Testis (tissue), 2 donors: Measurements from ENCODE around the gene HOXA10.

Experiments used
- POLR2A ChIP-seq: fragments of 450-650 bp; IDR thresholded peaks from one replicate; pipeline ENCODE4 v1.6.1; 2017; ENCODE audit warnings: antibody characterized with exemption, mild to moderate bottlenecking, moderate library complexity
- TF ChIP-seq, protein P1 (sequence below), 3 experiments: fragments of 450-650 bp in 2 of 3; fragments of 200-600 bp in 1 of 3; sonication (generic) in 1 of 3; IDR thresholded peaks; one replicate each; pipeline ENCODE4 v1.5.1; 2016 to 2019; ENCODE audit warnings: antibody characterized with exemption in 3 of 3, mild to moderate bottlenecking in 2 of 3, moderate library complexity in 1 of 3

DNA sequence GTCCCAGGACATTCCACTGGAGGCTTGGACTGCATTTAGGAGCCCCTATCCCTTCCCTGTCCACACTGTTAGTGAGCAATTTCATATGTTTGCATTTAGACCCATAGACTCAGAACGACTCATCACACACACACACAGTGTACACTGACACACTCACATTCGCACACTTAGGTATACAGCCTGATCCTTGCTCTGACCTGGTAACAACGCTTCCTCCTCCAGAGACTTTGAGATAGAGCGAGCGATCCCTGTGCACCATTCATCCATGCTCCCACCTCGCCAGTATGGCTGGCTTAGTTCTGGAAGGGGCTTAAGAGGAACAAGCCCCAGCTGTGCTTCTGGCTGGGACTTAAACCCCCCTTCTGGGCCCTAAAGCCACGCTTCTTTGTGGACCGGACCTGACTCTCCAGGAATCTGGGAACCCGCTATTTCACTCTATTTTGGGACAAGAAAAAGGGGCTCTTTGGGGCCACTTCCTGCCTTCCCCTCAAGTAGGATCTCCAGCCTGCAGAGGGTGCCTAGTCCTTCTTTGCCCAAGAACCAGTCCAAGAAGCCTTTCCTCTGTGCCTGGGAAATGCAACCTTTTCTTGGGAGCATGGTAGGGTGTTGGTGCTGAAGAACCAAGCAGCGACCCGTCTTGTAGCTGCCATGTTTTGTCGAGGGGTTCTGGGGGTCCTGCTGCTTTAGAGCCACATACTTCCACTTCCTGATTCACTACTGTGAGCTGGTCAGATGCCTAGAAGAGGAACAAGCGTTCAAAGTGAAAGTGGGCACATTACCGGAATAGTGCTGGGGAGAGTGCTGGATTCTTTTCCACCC lies 26.9 kb upstream of the HOXA10 start:
- TF ChIP-seq, protein P1, sequence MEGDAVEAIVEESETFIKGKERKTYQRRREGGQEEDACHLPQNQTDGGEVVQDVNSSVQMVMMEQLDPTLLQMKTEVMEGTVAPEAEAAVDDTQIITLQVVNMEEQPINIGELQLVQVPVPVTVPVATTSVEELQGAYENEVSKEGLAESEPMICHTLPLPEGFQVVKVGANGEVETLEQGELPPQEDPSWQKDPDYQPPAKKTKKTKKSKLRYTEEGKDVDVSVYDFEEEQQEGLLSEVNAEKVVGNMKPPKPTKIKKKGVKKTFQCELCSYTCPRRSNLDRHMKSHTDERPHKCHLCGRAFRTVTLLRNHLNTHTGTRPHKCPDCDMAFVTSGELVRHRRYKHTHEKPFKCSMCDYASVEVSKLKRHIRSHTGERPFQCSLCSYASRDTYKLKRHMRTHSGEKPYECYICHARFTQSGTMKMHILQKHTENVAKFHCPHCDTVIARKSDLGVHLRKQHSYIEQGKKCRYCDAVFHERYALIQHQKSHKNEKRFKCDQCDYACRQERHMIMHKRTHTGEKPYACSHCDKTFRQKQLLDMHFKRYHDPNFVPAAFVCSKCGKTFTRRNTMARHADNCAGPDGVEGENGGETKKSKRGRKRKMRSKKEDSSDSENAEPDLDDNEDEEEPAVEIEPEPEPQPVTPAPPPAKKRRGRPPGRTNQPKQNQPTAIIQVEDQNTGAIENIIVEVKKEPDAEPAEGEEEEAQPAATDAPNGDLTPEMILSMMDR (IDR thresholded peaks at IDR 0.05), result no peak
- TF ChIP-seq POLR2A, result no peak
